Ectodermal cell (in vitro differentiated cells): Measurements from ENCODE around the gene LTB4R.

Source experiments
- H3K27ac ChIP-seq: 2 replicates; pipeline ENCODE4 v1.7.0; 2013; ENCODE audit warnings: mild to moderate bottlenecking, low read depth, low read length; ENCODE audit not compliant: insufficient read depth, poor library complexity, severe bottlenecking
- H3K27me3 ChIP-seq: 2 replicates; pipeline ENCODE4 v1.7.0; 2013; ENCODE audit warnings: mild to moderate bottlenecking, low read length; ENCODE audit not compliant: insufficient read depth, control insufficient read depth, poor library complexity, severe bottlenecking
- H3K36me3 ChIP-seq: one replicate; pipeline ENCODE4 v1.7.0; 2013; ENCODE audit warnings: low read length; ENCODE audit not compliant: control insufficient read depth, insufficient read depth
- H3K4me1 ChIP-seq: one replicate; pipeline ENCODE4 v1.7.0; 2013; ENCODE audit warnings: low read length; ENCODE audit not compliant: control insufficient read depth, insufficient read depth
- H3K4me3 ChIP-seq: 2 replicates; pipeline ENCODE4 v1.7.0; 2013; ENCODE audit warnings: low read depth, low read length, control low read depth; ENCODE audit not compliant: insufficient read depth
- H3K9me3 ChIP-seq: 2 replicates; pipeline ENCODE4 v1.7.0; 2013; ENCODE audit warnings: mild to moderate bottlenecking, low read length, moderate library complexity; ENCODE audit not compliant: control insufficient read depth
- WGBS, 2 experiments: methylation state at CpG; one replicate each; pipeline ENCODE4 v1.1.7; 2013; ENCODE audit warnings: missing lambda C conversion rate in 2 of 2; 5-methylcytosine and 5-hydroxymethylcytosine counted together

The LTB4R gene

DNA sequence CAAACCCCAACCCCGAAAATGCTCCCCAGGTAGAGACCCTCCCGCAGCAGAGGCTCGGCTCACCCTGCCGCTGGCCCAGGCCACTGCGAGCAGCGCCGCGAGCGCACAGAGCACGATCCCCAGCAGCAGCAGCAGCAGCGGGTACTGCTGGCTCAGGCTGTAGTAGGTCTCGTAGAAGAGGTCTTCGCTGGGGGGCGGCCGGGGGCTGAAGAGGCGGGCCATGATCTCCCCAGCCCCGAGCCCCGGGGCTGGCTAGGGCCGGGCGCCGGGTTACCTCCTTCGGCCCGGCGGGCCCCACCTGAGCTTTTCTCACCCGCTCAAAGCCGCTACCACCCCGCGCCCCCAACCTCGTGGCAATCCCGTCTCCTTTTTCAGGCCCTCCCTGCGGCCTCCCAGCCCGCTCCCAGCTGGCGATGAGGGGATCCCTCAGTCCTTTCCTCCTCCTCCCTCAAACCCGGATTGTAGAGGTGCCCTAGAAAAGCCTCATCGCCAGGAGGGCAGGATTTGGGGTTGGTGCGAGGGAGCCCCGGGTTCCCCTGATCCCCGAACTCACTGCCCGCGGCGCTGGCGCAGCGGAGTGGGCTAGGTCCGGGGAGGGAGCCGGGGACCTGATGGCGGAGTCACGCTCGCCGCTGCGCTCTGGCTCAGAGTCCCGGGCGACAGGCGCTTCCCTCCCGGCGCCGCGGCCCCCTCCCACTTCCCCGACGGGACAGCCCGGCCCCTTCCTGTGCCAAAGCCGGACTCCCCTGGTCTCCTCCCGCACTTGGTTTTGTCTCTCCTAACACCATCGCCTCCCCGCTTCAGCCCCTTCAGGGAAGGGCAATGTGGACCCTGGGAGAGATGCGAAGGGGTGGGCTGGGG is 23.4 kb downstream of the LTB4R start, which contains the start of gene ADCY4:
ADCY4 (minus strand) TSS at position 641 of the 861 bp plus-strand sequence; CDS start at position 222, 419 bp downstream.
- H3K4me1 ChIP-seq, result peaks cover 21% of the 10 kb centered on the region
- no peaks in the 10 kb centered on the region for H3K9me3 ChIP-seq
- H3K4me3 ChIP-seq, result peak within 1 kb of the TSS; percentile 27
- H3K27ac ChIP-seq, result no peak within 1 kb of the TSS
- H3K27me3 ChIP-seq, result peaks cover 100% of the 10 kb centered on the region
- H3K36me3 ChIP-seq, result no peaks in the 10 kb centered on the region
- 1 to 2% methylated on average over 65 of the region's 65 CpGs for WGBS, 2 experiments

DNA sequence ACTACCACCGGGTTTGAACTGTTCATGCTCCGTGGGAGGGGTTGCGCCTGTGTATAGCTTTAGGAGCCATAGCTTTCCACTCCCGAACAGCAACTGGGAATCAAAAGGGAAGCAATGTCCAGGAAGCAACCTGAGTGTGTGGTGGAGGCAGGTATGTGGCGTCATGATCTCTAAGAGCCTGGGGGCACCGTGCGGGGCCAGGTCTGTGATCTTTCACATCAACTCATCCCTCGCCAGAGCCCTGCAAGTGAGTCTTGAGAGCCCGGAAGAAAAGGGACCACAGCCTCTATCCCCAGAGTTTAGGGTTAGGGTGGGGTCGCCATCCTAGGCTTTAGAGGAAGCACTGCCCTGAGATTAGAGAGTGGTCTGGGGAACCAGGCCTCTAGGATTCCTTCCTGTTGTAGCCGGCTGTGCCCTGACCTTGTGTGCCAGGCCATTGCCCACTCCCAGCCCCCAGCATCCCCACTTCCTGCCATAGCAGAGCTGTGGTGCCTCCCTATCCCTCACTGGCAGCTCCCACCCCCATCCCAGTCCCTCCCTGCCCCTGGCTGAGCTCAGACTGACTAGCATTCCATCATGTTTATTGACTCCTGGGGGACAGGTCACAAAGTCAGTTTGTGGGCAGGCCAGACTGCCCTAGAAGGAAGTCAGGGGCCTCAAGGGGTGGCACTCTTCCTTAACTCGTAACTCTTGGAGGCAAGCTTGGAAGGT is 24.3 kb downstream of the LTB4R start:
- Histone ChIP-seq H3K27ac (no peak overlapping the region), H3K4me1 (peaks cover 21% of the 10 kb centered on the region), H3K27me3 (peaks cover 100% of the 10 kb centered on the region), H3K9me3 (no peaks in the 10 kb centered on the region), H3K36me3 (no peaks in the 10 kb centered on the region), H3K4me3 (no peak overlapping the region)
- WGBS, 2 experiments, result 67 to 72% methylated on average over 12 of the region's 12 CpGs

- H3K27me3 ChIP-seq, result peaks cover 100% of the 10 kb centered on the region
- H3K9me3 ChIP-seq, result no peaks in the 10 kb centered on the region
- H3K27ac ChIP-seq, result no peak overlapping the region
- WGBS, 2 experiments, result 84 to 85% methylated on average over 7 of the region's 7 CpGs
- H3K4me3 ChIP-seq, result no peak overlapping the region
- H3K4me1 ChIP-seq, result peaks cover 21% of the 10 kb centered on the region
- no peaks in the 10 kb centered on the region for H3K36me3 ChIP-seq
These were observed 26.0 kb downstream of the LTB4R start for GRCh38 chr14:24337144-24337823.

GRCh38 chr14:24337824-24338175 is 26.5 kb downstream of the LTB4R start:
- H3K27ac ChIP-seq, result no peak overlapping the region
- no peak overlapping the region for H3K4me3 ChIP-seq
- H3K27me3 ChIP-seq, result peaks cover 98% of the 10 kb centered on the region
- 87 to 89% methylated on average over 8 of the region's 8 CpGs for WGBS, 2 experiments
- no peaks in the 10 kb centered on the region for H3K36me3 ChIP-seq
- peaks cover 16% of the 10 kb centered on the region for H3K4me1 ChIP-seq
- no peaks in the 10 kb centered on the region for H3K9me3 ChIP-seq

- Histone ChIP-seq H3K36me3 (no peaks in the 10 kb centered on the region), H3K4me1 (peaks cover 15% of the 10 kb centered on the region), H3K27me3 (peaks cover 95% of the 10 kb centered on the region), H3K4me3 (no peak overlapping the region), H3K9me3 (no peaks in the 10 kb centered on the region), H3K27ac (no peak overlapping the region)
- WGBS, 2 experiments, result 78 to 79% methylated on average over 14 of the region's 14 CpGs
These were observed 27.5 kb downstream of the LTB4R start for GRCh38 chr14:24338843-24339242.

- H3K9me3 ChIP-seq, result no peaks in the 10 kb centered on the region
- H3K4me3 ChIP-seq, result peak within 1 kb of the TSS; percentile 22
- H3K4me1 ChIP-seq, result peaks cover 11% of the 10 kb centered on the region
- no peaks in the 10 kb centered on the region for H3K36me3 ChIP-seq
- no peak within 1 kb of the TSS for H3K27ac ChIP-seq
- peaks cover 92% of the 10 kb centered on the region for H3K27me3 ChIP-seq
- 8 to 9% methylated on average over 50 to 51 of the region's 51 CpGs for WGBS, 2 experiments
These were observed 28.2 kb downstream of the LTB4R start, which contains the start of gene RIPK3 for GRCh38 chr14:24339284-24340151. RIPK3 (minus strand) TSS chr14:24339991; CDS start chr14:24339826, 165 bp downstream.

- WGBS, 2 experiments, result 92 to 93% methylated on average over 1 of the region's 1 CpG
- peaks cover 3% of the 10 kb centered on the region for H3K4me1 ChIP-seq
- H3K9me3 ChIP-seq, result no peaks in the 10 kb centered on the region
- H3K36me3 ChIP-seq, result no peaks in the 10 kb centered on the region
- no peak overlapping the region for H3K27ac ChIP-seq
- H3K4me3 ChIP-seq, result no peak overlapping the region
- peaks cover 87% of the 10 kb centered on the region for H3K27me3 ChIP-seq
These were observed 29.3 kb downstream of the LTB4R start for GRCh38 chr14:24340606-24341005.

- Histone ChIP-seq H3K27me3 (peaks cover 65% of the 10 kb centered on the region), H3K4me3 (no peak overlapping the region), H3K4me1 (no peaks in the 10 kb centered on the region), H3K27ac (no peak overlapping the region), H3K9me3 (no peaks in the 10 kb centered on the region), H3K36me3 (no peaks in the 10 kb centered on the region)
- 94 to 96% methylated on average over 4 of the region's 4 CpGs for WGBS, 2 experiments
These were observed 31.6 kb downstream of the LTB4R start for GRCh38 chr14:24342889-24343288.

GRCh38 chr14:24343795-24344660 is 32.7 kb downstream of the LTB4R start:
- peaks cover 53% of the 10 kb centered on the region for H3K27me3 ChIP-seq
- no peaks in the 10 kb centered on the region for H3K9me3 ChIP-seq
- H3K4me3 ChIP-seq, result no peak overlapping the region
- H3K27ac ChIP-seq, result no peak overlapping the region
- H3K36me3 ChIP-seq, result no peaks in the 10 kb centered on the region
- H3K4me1 ChIP-seq, result no peaks in the 10 kb centered on the region
- WGBS, 2 experiments, result 85 to 88% methylated on average over 7 of the region's 7 CpGs
